GM10266 (cell line): Measurements from ENCODE around the gene KCNQ2.

ENCODE experiments used
- DNase-seq: peaks from one replicate; pipeline ENCODE4 v3.0.0; 2012; ENCODE audit errors: extremely low spot score
- CTCF ChIP-seq: IDR thresholded peaks from 2 replicates; pipeline ENCODE4 v1.5.1; 2012; ENCODE audit warnings: mild to moderate bottlenecking, low read depth; ENCODE audit not compliant: control insufficient read depth, insufficient read depth; ENCODE audit errors: missing control alignments

KCNQ2 gene

DNA sequence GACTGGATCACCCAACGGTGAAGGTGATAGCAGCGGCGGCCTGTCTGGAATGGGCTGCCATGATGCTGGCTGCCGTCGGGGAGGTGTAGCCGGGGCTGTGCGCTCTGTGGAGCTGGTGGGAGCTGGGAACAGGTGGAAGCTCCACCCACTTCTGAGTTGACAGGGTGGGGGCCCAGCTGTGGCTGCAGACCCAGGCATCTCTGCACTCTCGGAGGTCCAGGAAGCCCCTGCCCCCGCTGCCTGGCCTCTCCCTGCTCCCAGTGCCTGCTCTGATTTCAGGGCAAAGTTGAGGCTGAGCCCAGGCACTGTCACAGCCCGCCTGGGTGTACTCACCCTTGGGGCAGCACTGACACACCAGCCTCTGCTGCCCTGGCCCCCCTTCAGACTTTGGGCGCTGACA, 93.2 kb downstream of the KCNQ2 start:
- TF ChIP-seq CTCF = no peak
- DNase-seq = no peak

DNA sequence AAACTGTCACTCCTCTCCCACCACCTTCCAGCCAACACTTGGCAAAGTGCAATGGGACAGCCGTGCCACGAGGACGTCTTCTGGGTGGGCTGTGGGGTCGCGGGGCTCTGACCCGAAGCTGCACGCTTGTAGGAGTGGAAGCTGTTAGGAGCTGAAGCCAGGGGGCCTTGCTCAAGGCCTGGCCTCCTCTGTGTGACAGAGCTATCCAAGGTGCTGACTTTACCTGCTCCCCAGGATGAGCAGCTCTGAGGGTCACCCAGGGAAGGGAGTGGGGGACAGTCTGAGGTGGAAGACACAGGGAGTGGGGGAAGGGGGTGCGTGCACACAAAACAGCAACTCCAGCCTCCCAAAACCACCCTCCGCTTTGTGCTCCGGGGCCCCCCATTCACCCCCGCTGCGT, 93.8 kb downstream of the KCNQ2 start:
- TF ChIP-seq CTCF = no peak
- no peak for DNase-seq

DNA sequence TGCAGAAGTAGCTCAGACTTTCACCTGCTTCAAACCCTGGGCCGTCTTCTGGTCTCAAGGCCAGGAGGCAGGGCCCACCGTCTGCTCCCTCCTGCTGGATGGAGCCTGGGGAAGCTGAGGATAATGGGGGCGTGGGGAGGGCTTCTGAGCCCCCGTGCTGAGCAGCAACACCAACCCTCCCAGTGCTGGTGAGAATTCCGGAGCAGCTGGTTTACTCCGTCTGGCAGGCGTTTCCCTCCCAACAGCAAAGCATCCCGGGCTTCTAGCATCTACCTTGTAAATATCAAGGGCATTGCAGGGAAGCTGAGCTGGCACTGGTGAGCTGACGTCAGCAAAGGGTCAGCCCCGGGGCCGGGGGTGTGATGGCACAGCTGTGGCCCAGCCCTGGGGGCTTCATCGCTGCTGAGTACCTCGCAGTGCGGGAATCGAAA, 94.5 kb downstream of the KCNQ2 start:
- TF ChIP-seq CTCF = no peak
- DNase-seq = no peak

GRCh38 chr20:63377256-63377941, 95.1 kb downstream of the KCNQ2 start:
- no peak for TF ChIP-seq CTCF

GRCh38 chr20:63376283-63377250, 95.9 kb downstream of the KCNQ2 start:
- no peak for TF ChIP-seq CTCF
- DNase-seq = no peak

More at GRCh38 chr20:63377256-63377941, 95.1 kb downstream of the KCNQ2 start:
- DNase-seq = no peak

- DNase-seq = no peak
- TF ChIP-seq CTCF = no peak
These were observed 97.0 kb downstream of the KCNQ2 start for GRCh38 chr20:63375438-63375837.

- no peak for TF ChIP-seq CTCF
- DNase-seq = no peak
These were observed 98.0 kb downstream of the KCNQ2 start for GRCh38 chr20:63374504-63374903.
